SK-N-SH (cell line): ENCODE data around the gene FAM240A.

Experiments used
- CTCF ChIP-seq: fragments of 200-600 bp; sonication (generic); IDR thresholded peaks from 2 replicates; pipeline ENCODE4 v1.6.1; 2017; ENCODE audit warnings: antibody characterized with exemption, mild to moderate bottlenecking, moderate library complexity
- EP300 ChIP-seq, 2 experiments: IDR thresholded peaks; 2 replicates each; pipeline versions ENCODE4 v1.4.0 to v1.6.1; 2012; ENCODE audit warnings: borderline replicate concordance in 1 of 2, low read depth in 1 of 2, low read length in 1 of 2
- EZH2phosphoT487 ChIP-seq: fragments of 200-600 bp; sonication (generic); IDR thresholded peaks from 2 replicates; pipeline ENCODE4 v1.6.1; 2017; ENCODE audit warnings: low read depth, mixed run types, mild to moderate bottlenecking, antibody characterized with exemption, moderate library complexity, borderline replicate concordance
- GABPA ChIP-seq: IDR thresholded peaks from 2 replicates; pipeline ENCODE4 v1.4.0; 2012; ENCODE audit warnings: low read depth, mild to moderate bottlenecking
- GATA2 ChIP-seq: sonication (generic); formaldehyde crosslinking; IDR thresholded peaks from 2 replicates; pipeline ENCODE4 v1.5.0; 2020; ENCODE audit warnings: mild to moderate bottlenecking, missing genetic modification reagents
- JUND ChIP-seq: IDR thresholded peaks from 2 replicates; pipeline ENCODE4 v1.4.0; 2012
- NRF1 ChIP-seq: IDR thresholded peaks from 2 replicates; pipeline ENCODE4 v1.6.1; 2012; ENCODE audit warnings: low read depth, mild to moderate bottlenecking, low read length
- POLR2AphosphoS5 ChIP-seq: IDR thresholded peaks from 2 replicates; pipeline ENCODE4 v1.6.1; 2012; ENCODE audit warnings: low read depth, low read length
- REST ChIP-seq: IDR thresholded peaks from 2 replicates; pipeline ENCODE4 v1.6.1; 2012; ENCODE audit warnings: mild to moderate bottlenecking, low read depth, low read length, moderate library complexity
- RFX5 ChIP-seq: IDR thresholded peaks from 2 replicates; pipeline ENCODE4 v1.6.1; 2012; ENCODE audit warnings: mild to moderate bottlenecking, improper control_type of control experiment, low read length
- SMC3 ChIP-seq: IDR thresholded peaks from 2 replicates; pipeline ENCODE4 v1.6.1; 2012; ENCODE audit warnings: low read depth, low read length, improper control_type of control experiment

GRCh38 chr3:46574881-46575576 lies 37.3 kb upstream of the FAM240A start:
- TF ChIP-seq CTCF: no peak
- no peak for TF ChIP-seq POLR2AphosphoS5
- no peak for TF ChIP-seq SMC3
- TF ChIP-seq REST: no peak
- TF ChIP-seq JUND: no peak
- no peak for TF ChIP-seq RFX5
- no peak for TF ChIP-seq NRF1
- no peak for TF ChIP-seq GABPA
- no peak for TF ChIP-seq GATA2 (CRISPR knock-in tag)
- TF ChIP-seq EZH2phosphoT487: no peak
- no peak for TF ChIP-seq EP300 (IDR thresholded peaks at IDR 0.05; ENCODE audit: borderline replicate concordance in 1 of 2, low read depth in 1 of 2, low read length in 1 of 2)
